MM.1S (cell line): Measurements from ENCODE around the gene LYZL6.

Source experiments
- EZH2 ChIP-seq: fragments of 300-600 bp; sonication (generic); optimal IDR thresholded peaks from 2 replicates; pipeline ENCODE3; 2017; ENCODE audit warnings: low read depth, mild to moderate bottlenecking, antibody characterized with exemption, low read length, mixed read lengths
- EZH2phosphoT487 ChIP-seq: fragments of 300-600 bp; sonication (generic); IDR thresholded peaks from 2 replicates; pipeline ENCODE4 v1.6.1; 2018; ENCODE audit warnings: antibody characterized with exemption, low read length
- TF ChIP-seq, protein P1 (sequence below): fragments of 300-600 bp; sonication (generic); IDR thresholded peaks from 2 replicates; pipeline ENCODE4 v1.5.1; 2016; ENCODE audit warnings: antibody characterized with exemption, low read length, mixed read lengths

DNA sequence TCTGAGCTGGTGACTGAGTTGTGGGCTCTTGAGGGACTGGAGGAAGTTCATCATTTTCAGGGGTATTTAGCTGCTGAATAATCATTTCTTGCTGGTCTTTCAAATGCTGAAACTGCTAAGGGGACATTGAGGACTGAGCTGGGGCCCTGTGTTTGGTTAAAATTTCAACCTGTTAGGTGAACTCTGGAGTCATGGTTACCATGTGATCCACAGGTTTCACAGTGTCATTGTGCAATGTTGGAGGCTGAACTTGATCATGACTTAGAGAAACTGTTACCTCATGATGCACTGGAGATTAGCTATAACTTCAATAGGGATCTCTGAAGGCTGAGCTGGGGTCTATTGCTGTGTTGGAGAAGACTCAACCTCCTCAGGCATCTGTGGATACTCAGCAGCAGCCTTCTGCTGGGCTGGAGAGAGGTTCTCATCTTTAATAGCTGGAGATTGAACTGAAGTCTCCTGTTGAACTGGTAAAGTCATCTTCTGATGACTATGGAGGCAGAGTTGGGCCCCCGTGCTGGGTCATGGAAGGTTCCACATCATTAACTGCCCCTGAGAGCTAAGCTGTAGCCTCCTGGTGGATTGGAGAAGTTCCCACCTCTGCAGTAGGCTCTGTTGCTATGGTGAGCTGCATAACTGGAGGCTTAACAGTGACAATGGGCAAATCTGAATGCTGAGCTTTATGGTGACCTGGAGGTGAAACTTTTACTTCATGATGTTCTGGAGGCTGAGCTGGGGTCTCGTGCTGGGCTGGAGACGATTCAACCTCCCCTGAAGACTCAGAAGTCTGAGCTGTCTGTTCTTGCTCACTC lies 28.2 kb downstream of the LYZL6 start:
- TF ChIP-seq, protein P1, sequence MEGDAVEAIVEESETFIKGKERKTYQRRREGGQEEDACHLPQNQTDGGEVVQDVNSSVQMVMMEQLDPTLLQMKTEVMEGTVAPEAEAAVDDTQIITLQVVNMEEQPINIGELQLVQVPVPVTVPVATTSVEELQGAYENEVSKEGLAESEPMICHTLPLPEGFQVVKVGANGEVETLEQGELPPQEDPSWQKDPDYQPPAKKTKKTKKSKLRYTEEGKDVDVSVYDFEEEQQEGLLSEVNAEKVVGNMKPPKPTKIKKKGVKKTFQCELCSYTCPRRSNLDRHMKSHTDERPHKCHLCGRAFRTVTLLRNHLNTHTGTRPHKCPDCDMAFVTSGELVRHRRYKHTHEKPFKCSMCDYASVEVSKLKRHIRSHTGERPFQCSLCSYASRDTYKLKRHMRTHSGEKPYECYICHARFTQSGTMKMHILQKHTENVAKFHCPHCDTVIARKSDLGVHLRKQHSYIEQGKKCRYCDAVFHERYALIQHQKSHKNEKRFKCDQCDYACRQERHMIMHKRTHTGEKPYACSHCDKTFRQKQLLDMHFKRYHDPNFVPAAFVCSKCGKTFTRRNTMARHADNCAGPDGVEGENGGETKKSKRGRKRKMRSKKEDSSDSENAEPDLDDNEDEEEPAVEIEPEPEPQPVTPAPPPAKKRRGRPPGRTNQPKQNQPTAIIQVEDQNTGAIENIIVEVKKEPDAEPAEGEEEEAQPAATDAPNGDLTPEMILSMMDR: no peak
- no peak for TF ChIP-seq EZH2
- TF ChIP-seq EZH2phosphoT487: no peak
